GM21737 (cell line): Measurements from ENCODE around the gene SASS6.
"Not testable (repeated sequence)": the region's sequence is repeated elsewhere in the genome, so short reads cannot be mapped to it uniquely, and the experiment has no call there.

Source experiments
- ATAC-seq: cut with Tn5 transposase; IDR thresholded peaks from one replicate; pipeline ENCODE4 v1.9.1; 2021; ENCODE audit warnings: mild to moderate bottlenecking, moderate library complexity; ENCODE audit not compliant: unreplicated experiment

The SASS6 gene

DNA sequence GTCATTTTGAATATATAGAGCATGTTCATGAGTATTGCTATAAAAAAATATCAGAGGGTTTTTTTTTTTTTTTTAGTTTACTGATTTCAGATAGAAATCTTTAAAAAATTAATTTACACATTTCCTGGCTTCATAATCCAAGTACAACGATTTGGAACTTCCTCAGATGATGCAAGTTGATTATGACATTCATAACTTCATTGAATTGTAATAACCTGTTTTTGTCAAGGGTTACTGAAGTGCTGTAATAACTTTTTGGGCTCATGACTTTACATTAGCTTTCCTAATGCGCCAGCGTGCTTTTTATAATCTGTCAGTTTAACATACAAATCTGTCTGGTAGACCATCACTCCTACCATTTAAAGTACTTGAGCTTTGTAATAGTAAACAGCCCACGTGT lies 81.3 kb downstream of the SASS6 start:
- ATAC-seq = no peak

DNA sequence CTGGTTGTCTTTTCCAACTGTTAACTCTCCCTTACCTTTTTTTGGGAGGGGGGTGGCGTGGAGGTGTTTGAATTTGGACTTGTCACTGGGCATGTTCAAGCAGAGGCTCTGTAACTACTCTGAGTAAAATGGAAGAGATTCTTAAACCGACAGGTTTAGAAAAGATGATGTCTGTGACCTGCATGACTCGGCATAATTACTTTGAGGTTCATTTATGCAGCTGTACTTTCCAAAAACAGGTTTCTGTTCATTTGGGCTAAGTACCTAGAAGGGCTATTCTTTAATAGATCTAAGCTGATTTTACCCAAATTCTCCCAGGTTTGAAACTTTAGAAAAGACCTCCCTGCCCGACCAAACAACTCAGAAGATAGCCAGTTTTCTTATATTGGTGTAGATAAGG lies 82.6 kb downstream of the SASS6 start:
- no peak for ATAC-seq

DNA sequence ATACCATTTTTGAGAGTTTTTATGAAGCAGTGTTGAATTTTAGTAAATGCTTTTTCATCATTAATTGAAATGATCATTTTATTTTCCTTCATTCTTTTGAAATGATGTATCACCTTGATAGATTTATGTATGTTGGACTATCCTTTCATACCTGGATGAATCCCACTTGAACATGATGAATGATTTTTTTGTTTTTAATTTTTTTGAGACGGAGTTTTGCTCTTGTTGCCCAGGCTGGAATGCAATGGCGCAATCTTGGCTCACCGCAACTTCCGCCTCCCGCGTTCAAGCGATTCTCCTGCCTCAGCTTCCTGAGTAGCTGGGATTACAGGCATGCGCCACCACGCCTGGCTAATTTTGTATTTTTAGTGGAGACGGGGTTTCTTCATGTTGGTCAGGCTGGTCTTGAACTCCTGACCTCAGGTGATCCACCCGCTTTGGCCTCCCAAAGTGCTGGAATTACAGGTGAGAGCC lies 85.5 kb downstream of the SASS6 start:
- ATAC-seq = not testable (repeated sequence)

DNA sequence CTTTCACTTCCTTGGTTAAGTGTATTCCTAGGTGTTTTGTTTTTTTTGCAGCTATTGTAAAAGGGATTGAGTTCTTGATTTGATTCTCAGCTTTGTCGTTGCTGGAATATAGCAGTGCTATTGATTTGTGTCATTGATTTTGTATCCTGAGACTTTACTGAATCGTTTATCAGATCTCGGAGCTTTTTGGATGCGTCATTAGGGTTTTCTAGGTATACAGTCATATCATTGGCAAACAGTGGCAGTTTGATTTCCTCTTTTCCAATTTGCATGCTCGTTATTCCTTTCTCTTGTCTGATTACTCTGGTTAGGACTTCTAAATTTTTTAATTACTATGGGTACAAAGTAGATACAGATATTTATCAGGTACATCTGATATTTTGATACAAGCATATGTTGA lies 87.5 kb downstream of the SASS6 start:
- ATAC-seq = no peak

DNA sequence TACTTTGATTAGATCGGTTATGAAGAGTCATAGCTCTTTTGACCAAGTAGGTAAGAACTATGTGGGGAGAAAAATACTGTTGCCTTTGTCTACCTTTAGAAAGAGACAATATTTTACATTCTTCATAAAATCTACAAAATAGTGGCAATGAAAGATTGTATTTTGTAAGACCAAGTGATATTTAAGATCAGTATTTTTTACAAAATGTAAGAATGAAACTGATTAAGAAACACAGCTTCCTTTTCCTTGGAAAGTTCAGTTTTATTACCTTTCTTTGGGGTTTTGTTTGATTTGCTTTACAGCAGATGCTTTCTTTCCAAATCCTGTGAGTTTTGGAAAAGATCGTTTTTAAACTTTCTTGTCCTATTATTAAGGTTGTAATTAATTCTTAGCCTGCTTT lies 93.1 kb downstream of the SASS6 start:
- ATAC-seq = no peak

DNA sequence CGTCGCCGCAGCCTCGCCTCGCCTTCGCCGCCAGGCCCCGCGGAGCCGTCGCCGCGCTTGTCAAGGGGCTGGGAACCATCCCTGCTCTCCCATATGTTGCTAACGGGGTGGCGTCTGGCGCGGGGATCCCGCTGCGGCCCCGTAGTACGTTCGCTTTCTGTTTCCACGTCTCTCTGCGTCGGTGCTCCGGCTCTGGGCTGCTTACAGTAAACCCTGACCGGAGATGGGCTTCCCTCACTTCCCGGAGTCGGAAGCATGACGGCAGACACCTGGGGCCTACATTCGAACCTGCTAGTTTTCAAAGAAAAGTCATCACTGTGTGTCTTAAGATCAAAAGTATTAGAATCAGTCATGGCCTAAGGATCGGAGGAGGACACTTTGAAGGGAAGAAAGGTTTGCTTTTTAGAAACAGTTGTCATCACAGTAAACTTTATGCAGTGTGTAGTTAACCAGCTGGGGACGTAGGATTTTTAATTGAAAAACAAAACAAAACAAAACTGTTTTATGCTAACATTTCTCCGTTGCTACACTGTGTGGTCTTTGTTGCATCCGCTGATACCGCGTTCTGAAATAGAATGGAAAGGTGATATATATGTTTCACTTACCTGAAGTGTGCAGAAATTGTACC lies 94.0 kb downstream of the SASS6 start:
- ATAC-seq = peak; percentile 50

DNA sequence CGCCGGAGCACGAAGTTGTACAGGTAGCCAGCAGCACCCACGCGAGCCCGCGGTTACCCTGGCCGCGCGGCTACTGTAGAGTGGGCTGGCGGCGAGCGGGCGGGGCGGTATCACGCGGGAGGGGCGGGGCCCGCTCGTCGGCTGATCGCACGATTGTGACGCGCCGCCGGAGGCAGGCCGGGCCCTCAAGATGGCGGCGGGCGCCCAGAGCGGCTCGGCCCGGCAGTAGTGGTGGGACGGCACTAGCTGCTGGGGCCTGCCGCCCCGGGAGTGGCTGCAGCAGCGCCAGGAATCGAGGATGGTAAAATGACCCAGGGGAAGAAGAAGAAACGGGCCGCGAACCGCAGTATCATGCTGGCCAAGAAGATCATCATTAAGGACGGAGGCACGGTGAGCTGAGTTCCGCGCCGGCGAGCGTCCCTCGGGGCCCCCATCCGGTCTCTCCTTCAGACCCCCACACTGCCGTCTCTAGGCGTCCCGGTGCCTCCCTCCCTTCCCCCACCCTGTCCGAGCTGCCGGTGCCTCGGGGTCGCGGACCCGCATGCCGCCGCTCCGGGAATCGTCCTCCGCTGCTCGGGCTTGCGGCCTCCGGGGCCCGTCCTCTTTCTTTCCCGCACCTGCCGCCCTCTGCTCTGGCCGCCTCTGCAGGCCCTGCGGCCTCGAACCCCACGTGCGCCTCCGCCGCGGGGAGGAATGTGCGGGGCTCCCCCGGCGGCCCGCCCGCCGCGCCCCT lies 94.6 kb downstream of the SASS6 start:
- peak; percentile 84 for ATAC-seq

DNA sequence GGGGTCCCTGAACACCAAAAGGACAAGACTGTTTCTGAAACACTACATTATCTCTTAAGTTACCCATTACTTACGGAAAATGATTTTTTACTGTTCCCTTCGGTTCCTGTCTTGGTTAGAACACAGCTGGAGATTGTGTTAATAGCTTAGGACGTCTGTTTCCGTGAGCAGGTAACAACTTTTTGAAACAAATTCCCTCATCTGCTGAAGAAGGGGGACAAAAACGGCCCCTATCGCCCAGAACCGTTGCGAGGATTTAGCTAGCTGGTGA lies 95.1 kb downstream of the SASS6 start:
- ATAC-seq = no peak

DNA sequence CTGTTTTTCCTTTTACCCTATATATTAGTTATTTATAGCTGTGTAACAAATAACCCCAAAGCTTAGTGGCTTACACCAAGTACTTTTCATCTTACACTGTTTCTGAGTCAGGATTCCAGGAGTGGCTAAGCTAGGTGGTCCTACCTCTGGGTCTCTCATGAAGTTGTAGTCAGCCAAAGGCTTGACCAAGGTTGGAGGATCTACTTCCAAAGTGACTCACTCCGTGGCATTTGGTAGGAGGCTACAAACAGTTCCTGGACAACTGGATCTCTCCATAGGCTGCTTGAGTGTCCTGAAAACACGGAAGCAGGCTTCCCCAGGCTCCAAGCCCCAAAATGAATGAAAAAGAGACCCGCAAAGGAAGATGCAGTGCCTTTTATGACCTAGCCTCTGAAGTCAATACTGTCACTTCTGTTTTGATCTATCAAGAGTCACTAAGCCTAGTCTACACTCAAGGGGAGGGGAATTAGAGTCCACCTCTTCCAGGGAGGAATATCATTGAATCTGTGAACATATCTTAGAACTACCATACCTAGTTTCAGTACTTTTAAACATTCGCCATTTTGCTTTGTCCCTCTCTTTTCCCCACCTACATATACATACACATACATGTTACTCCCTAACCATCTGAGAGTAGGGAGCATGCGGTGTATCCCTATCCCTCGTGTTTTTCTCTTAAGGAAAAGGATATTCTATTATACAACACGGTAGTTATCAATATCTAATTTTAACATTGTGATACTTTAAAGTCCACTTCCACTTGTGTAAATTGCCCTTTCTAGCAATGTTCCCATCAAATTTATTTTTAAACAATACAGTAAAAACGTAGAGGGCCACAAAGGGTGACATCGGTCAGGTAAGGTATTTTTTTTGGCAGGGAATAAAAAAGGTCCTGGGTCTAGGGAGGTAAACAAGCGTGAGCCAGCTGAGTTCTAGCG lies 95.7 kb downstream of the SASS6 start:
- ATAC-seq = no peak

DNA sequence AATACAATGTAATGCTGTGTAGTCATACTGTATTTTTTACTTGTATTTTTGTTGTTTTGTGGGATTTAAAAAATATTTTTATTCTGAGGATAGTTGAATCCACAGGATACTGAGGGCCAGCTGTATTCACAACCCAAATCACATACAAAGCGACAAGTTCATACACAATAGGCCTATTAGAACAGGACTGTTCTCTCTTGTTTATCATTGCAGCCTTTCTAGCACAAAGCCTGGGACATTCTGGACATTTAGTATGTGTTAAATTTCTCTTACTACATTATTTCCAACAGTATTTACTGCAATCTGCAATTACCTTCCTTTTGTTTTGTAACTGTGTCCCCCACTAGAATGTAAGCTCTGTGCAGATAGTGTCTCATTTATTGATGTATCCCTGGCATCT lies 97.5 kb downstream of the SASS6 start:
- no peak for ATAC-seq

DNA sequence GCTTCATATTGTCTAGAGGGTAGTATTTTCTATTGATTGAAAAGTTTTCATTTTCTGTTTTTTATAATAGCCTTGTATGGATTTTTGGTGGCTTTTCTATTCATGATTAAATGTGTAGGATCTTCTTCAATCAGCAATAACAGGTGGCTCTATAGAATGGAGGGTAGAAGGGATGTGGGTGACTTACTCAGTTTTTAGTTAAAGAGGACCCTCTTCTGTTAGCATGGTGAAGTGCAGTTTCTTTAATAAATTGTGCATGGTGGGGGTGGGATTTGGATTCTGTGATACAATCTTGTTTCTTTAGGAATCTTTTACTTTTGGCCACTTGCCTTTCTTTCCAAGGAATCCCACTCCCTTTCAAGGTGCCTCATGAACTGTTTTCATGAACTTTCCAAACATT lies 98.3 kb downstream of the SASS6 start:
- ATAC-seq = no peak
